GM21825 (cell line): ENCODE data around the gene SPEN.

Experiments used
- ATAC-seq: cut with Tn5 transposase; IDR thresholded peaks from one replicate; pipeline ENCODE4 v1.9.1; 2021; ENCODE audit warnings: mild to moderate bottlenecking, moderate library complexity; ENCODE audit not compliant: unreplicated experiment

SPEN gene

GRCh38 chr1:15933684-15934083 is 86.2 kb downstream of the SPEN start:
- ATAC-seq: no peak

- ATAC-seq: no peak
Observed at GRCh38 chr1:15934211-15935055, 86.9 kb downstream of the SPEN start.

GRCh38 chr1:15935056-15935950 is 87.8 kb downstream of the SPEN start:
- ATAC-seq: no peak

GRCh38 chr1:15936025-15936424 is 88.5 kb downstream of the SPEN start:
- ATAC-seq: no peak

GRCh38 chr1:15937146-15937545 is 89.6 kb downstream of the SPEN start:
- ATAC-seq: no peak

GRCh38 chr1:15937706-15938168 is 90.2 kb downstream of the SPEN start:
- ATAC-seq: no peak

GRCh38 chr1:15938628-15939161 is 91.2 kb downstream of the SPEN start:
- no peak for ATAC-seq

GRCh38 chr1:15939181-15940109 is 91.9 kb downstream of the SPEN start:
- no peak for ATAC-seq

GRCh38 chr1:15940110-15941043 is 92.9 kb downstream of the SPEN start:
- no peak for ATAC-seq

GRCh38 chr1:15941044-15941840 is 93.7 kb downstream of the SPEN start:
- no peak for ATAC-seq

GRCh38 chr1:15941899-15942660 is 94.6 kb downstream of the SPEN start:
- ATAC-seq: no peak

- ATAC-seq: no peak
Observed at GRCh38 chr1:15942661-15943327, 95.3 kb downstream of the SPEN start.

- ATAC-seq: no peak
Observed at GRCh38 chr1:15943328-15943991, 96.0 kb downstream of the SPEN start.

GRCh38 chr1:15943992-15944307 is 96.4 kb downstream of the SPEN start:
- ATAC-seq: no peak

- no peak for ATAC-seq
Observed at GRCh38 chr1:15944308-15945010, 97.0 kb downstream of the SPEN start.
